H1 (cell line): ENCODE results near the gene TNRC6B. TPM values are rescaled to one million over a fixed set of nuclear protein-coding genes. Genes with fewer than 3 reads are reported as not detected.

Experiments
- CTCF ChIA-PET: fragments of 300-600 bp; sonication (Branson Sonifier 250); formaldehyde crosslinking; loops from one replicate; lab custom pipeline; 2021; ENCODE audit not compliant: partially characterized antibody; lab: Charles Lee
- POLR2A ChIA-PET: fragments of 300-600 bp; sonication (Branson Sonifier 250); formaldehyde crosslinking; loops from one replicate; lab custom pipeline; 2021; ENCODE audit warnings: inconsistent platforms; ENCODE audit not compliant: partially characterized antibody; lab: Charles Lee
- DNase-seq, 2 experiments: peaks; one replicate each; pipeline versions ENCODE4 v3.0.0 to v3.0.0-alpha.2; 2010 to 2022; ENCODE audit warnings: low spot score in 2 of 2, low read depth in 1 of 2, mixed read lengths in 1 of 2
- FAIRE-seq: peaks from 2 replicates; lab custom pipeline; 2011; peaks lifted over from hg19 to GRCh38; lab: Jason Lieb, UNC
- H2AFZ ChIP-seq: 2 replicates; pipeline ENCODE4 v1.8.1; 2012; ENCODE audit warnings: low read length, inconsistent platforms
- H2AK5ac ChIP-seq: 2 replicates; pipeline ENCODE4 v1.6.1; 2013; ENCODE audit warnings: low read depth, low read length
- H2BK120ac ChIP-seq: replicated peaks from 2 replicates; pipeline ENCODE3; 2013; ENCODE audit warnings: low read depth, low read length, inconsistent platforms
- H2BK12ac ChIP-seq: 2 replicates; pipeline ENCODE4 v1.6.1; 2013; ENCODE audit warnings: low read depth, low read length
- H2BK15ac ChIP-seq: 2 replicates; pipeline ENCODE4 v1.6.1; 2013; ENCODE audit warnings: low read length
- H2BK20ac ChIP-seq: 2 replicates; pipeline ENCODE4 v1.6.1; 2013; ENCODE audit warnings: low read length
- H2BK5ac ChIP-seq: 2 replicates; pipeline ENCODE4 v1.6.1; 2013; ENCODE audit warnings: low read depth, low read length
- H3K14ac ChIP-seq: 2 replicates; pipeline ENCODE4 v1.6.1; 2013; ENCODE audit warnings: inconsistent platforms; ENCODE audit not compliant: insufficient read length
- H3K18ac ChIP-seq: 2 replicates; pipeline ENCODE4 v1.6.1; 2013; ENCODE audit warnings: low read length; ENCODE audit errors: extremely low read depth
- H3K23ac ChIP-seq: 2 replicates; pipeline ENCODE4 v1.6.1; 2013; ENCODE audit warnings: inconsistent platforms; ENCODE audit not compliant: insufficient read length
- H3K23me2 ChIP-seq: 2 replicates; pipeline ENCODE4 v1.6.1; 2013; ENCODE audit warnings: low read depth, low read length
- H3K27ac ChIP-seq: 2 replicates; pipeline ENCODE4 v1.6.1; 2011; ENCODE audit warnings: low read depth, low read length, inconsistent platforms
- H3K27me3 ChIP-seq, 4 experiments: replicated peaks in 1 of 4; 1 replicate in 1 of 4; 2 replicates in 3 of 4; pipeline versions ENCODE4 v1.6.1 to v1.8.1; 2011 to 2013; ENCODE audit warnings: low read length in 3 of 4, mild to moderate bottlenecking in 3 of 4, inconsistent platforms in 2 of 4, mixed read lengths in 2 of 4, moderate library complexity in 1 of 4; ENCODE audit not compliant: control insufficient read depth in 3 of 4, insufficient read depth in 3 of 4; ENCODE audit errors: extremely low read depth in 1 of 4
- H3K36me3 ChIP-seq, 4 experiments: 2 replicates each; pipeline versions ENCODE4 v1.6.1 to v1.8.1; 2011 to 2013; ENCODE audit warnings: mild to moderate bottlenecking in 4 of 4, low read length in 3 of 4, moderate library complexity in 2 of 4, control low read depth in 1 of 4, inconsistent platforms in 1 of 4; ENCODE audit not compliant: insufficient read depth in 4 of 4, control insufficient read depth in 2 of 4
- H3K4ac ChIP-seq: replicated peaks from 2 replicates; pipeline ENCODE3; 2013; ENCODE audit warnings: low read length, low read depth, mixed read lengths, inconsistent platforms; ENCODE audit not compliant: insufficient read length
- H3K4me1 ChIP-seq, 4 experiments: replicated peaks in 1 of 4; 1 replicate in 1 of 4; 2 replicates in 3 of 4; pipeline versions ENCODE4 v1.6.1 to v1.8.1; 2011 to 2013; ENCODE audit warnings: low read length in 3 of 4, inconsistent platforms in 2 of 4, mixed read lengths in 1 of 4; ENCODE audit not compliant: insufficient read depth in 4 of 4, control insufficient read depth in 3 of 4
- H3K4me2 ChIP-seq, 2 experiments: 2 replicates each; pipeline versions ENCODE4 v1.6.1 to v1.8.1; 2011 to 2013; ENCODE audit warnings: low read depth in 2 of 2, low read length in 2 of 2, control low read depth in 1 of 2, inconsistent platforms in 1 of 2, mild to moderate bottlenecking in 1 of 2; ENCODE audit not compliant: insufficient read depth in 1 of 2
- H3K4me3 ChIP-seq, 4 experiments: fragments of 200-600, 300-600 bp in 1 of 4; sonication (generic), shearing (Covaris generic), sonication (Bioruptor Twin) in 1 of 4; 2 replicates each; pipeline versions ENCODE4 v1.5.1 to v1.8.1; 2011 to 2016; ENCODE audit warnings: low read length in 4 of 4, low read depth in 3 of 4, control low read depth in 2 of 4, inconsistent platforms in 2 of 4, mild to moderate bottlenecking in 2 of 4, mixed read lengths in 1 of 4, moderate library complexity in 1 of 4; ENCODE audit not compliant: insufficient read depth in 2 of 4; ENCODE audit errors: extremely low read depth in 1 of 4
- H3K56ac ChIP-seq: replicated peaks from 2 replicates; pipeline ENCODE3; 2013; ENCODE audit warnings: low read depth, mild to moderate bottlenecking, mixed read lengths, low read length, inconsistent platforms; ENCODE audit not compliant: insufficient read length
- H3K79me1 ChIP-seq: 2 replicates; pipeline ENCODE4 v1.6.1; 2013; ENCODE audit warnings: low read depth, low read length, control low read depth
- H3K79me2 ChIP-seq, 2 experiments: 2 replicates each; pipeline versions ENCODE4 v1.6.1 to v1.8.1; 2012 to 2013; ENCODE audit warnings: low read length in 2 of 2, mild to moderate bottlenecking in 2 of 2, inconsistent platforms in 1 of 2; ENCODE audit not compliant: insufficient read depth in 2 of 2, control insufficient read depth in 1 of 2
- H3K9ac ChIP-seq, 4 experiments: replicated peaks in 1 of 4; 1 replicate in 1 of 4; 2 replicates in 3 of 4; pipeline versions ENCODE4 v1.6.1 to v1.8.1; 2011 to 2013; ENCODE audit warnings: low read depth in 3 of 4, low read length in 3 of 4, control low read depth in 2 of 4, mild to moderate bottlenecking in 2 of 4, moderate library complexity in 2 of 4, inconsistent platforms in 1 of 4; ENCODE audit errors: extremely low read depth in 1 of 4
- H3K9me3 ChIP-seq, 2 experiments: 2 replicates each; pipeline versions ENCODE4 v1.6.1 to v1.8.1; 2012 to 2013; ENCODE audit warnings: mild to moderate bottlenecking in 2 of 2, moderate library complexity in 2 of 2, control low read depth in 1 of 2, inconsistent platforms in 1 of 2, low read depth in 1 of 2, low read length in 1 of 2, mixed read lengths in 1 of 2; ENCODE audit not compliant: insufficient read depth in 2 of 2
- H4K20me1 ChIP-seq, 2 experiments: replicated peaks in 1 of 2; 2 replicates each; pipeline versions ENCODE3 to v1.8.1; 2011 to 2013; ENCODE audit warnings: inconsistent platforms in 2 of 2, low read length in 2 of 2, mild to moderate bottlenecking in 1 of 2; ENCODE audit not compliant: insufficient read depth in 2 of 2, control insufficient read depth in 1 of 2
- H4K5ac ChIP-seq: 2 replicates; pipeline ENCODE4 v1.6.1; 2013; ENCODE audit warnings: low read length, low read depth, mixed read lengths, inconsistent platforms; ENCODE audit not compliant: insufficient read length
- H4K8ac ChIP-seq: 2 replicates; pipeline ENCODE4 v1.8.0; 2013; ENCODE audit warnings: mild to moderate bottlenecking, moderate library complexity, low read length, inconsistent platforms; ENCODE audit not compliant: insufficient read depth; ENCODE audit errors: extremely low read depth
- H4K91ac ChIP-seq: replicated peaks from 2 replicates; pipeline ENCODE3; 2013; ENCODE audit warnings: low read length, mixed read lengths, inconsistent platforms; ENCODE audit not compliant: insufficient read length
- CEBPB ChIP-seq: IDR thresholded peaks from 2 replicates; pipeline ENCODE4 v1.6.1; 2012; ENCODE audit warnings: low read depth, low read length
- EP300 ChIP-seq, 2 experiments: IDR thresholded peaks; 1 replicate in 1 of 2; 2 replicates in 1 of 2; pipeline ENCODE4 v1.6.1; 2011 to 2012; ENCODE audit warnings: low read depth in 2 of 2, low read length in 2 of 2, mild to moderate bottlenecking in 2 of 2, borderline replicate concordance in 1 of 2, inconsistent platforms in 1 of 2, moderate library complexity in 1 of 2
- KDM4A ChIP-seq: IDR thresholded peaks from one replicate; pipeline ENCODE4 v1.7.1; 2012; ENCODE audit warnings: low read depth, mild to moderate bottlenecking, moderate library complexity, low read length, inconsistent platforms; ENCODE audit not compliant: severe bottlenecking
- TAF1 ChIP-seq: IDR thresholded peaks from 2 replicates; pipeline ENCODE4 v1.6.1; 2011; ENCODE audit warnings: mild to moderate bottlenecking, low read depth, low read length
- WGBS, 2 experiments: shearing (Covaris generic) in 1 of 2; methylation state at CpG; one replicate each; pipeline versions ENCODE4 v1.1.6 to v1.1.7; 2013 to 2015; ENCODE audit warnings: low lambda C conversion rate in 2 of 2, mixed read lengths in 2 of 2, inconsistent platforms in 1 of 2, low coverage in 1 of 2, missing lambda C conversion rate in 1 of 2; ENCODE audit not compliant: insufficient replicate concordance in 2 of 2, insufficient coverage in 1 of 2, insufficient read length in 1 of 2; ENCODE audit errors: extremely low coverage in 1 of 2, missing lambda C conversion rate in 1 of 2; 5-methylcytosine and 5-hydroxymethylcytosine counted together
- polyA plus RNA-seq, 7 experiments: library from polyadenylated mRNA; depleted of rRNA in 3 of 7; stranded (reverse) in 5 of 7; unstranded in 2 of 7; fragments of >200 nt in 5 of 7; fragments of 200-250 nt in 2 of 7; gene quantifications; 1 replicate in 5 of 7; 2 replicates in 1 of 7; 4 replicates in 1 of 7; pipeline versions ENCODE4 v1.2.1 to v1.2.3, GENCODE V29; 2011 to 2013; ENCODE audit warnings: missing spikeins in 2 of 7, mixed read lengths in 2 of 7
- total RNA-seq: library from RNA; stranded (reverse); fragmentation: NEBNext Ultra II Directional; extraction: Animal tissue kit (Norgen Biotek cat#: 25700); gene quantifications from 2 replicates; pipeline ENCODE4 v1.2.1, GENCODE V29; 2021

TNRC6B gene
- total and polyA plus RNA-seq, 2 of the 8 experiments (the other 6 are each of a cell fraction or from before 2014, with no cell fraction given): 12.5 to 48.9 TPM

GRCh38 chr22:40270031-40270430 lies 92.3 kb downstream of the TNRC6B start:
- Histone ChIP-seq H3K23ac (no peak overlapping the region), H3K9me3 (no peaks in the 10 kb centered on the region), H4K20me1 (peaks cover 3 to 7% of the 10 kb centered on the region in 2 experiments), H3K27me3 (no peaks in the 10 kb centered on the region), H4K8ac (no peak overlapping the region), H2BK5ac (no peak overlapping the region), H3K4me3 (no peak overlapping the region), H2BK20ac (no peak overlapping the region), H2BK120ac (no peak overlapping the region), H3K4me1 (no peaks in the 10 kb centered on the region), H2BK15ac (no peak overlapping the region), H3K23me2 (no peaks in the 10 kb centered on the region), H3K56ac (no peak overlapping the region), H3K27ac (no peak overlapping the region), H3K9ac (no peak overlapping the region), H4K91ac (no peak overlapping the region), H3K79me2 (peaks cover 3 to 8% of the 10 kb centered on the region in 2 experiments; a peak in 2 of 4 replicates), H3K18ac (no peak overlapping the region), H3K14ac (no peak overlapping the region), H4K5ac (no peak overlapping the region), H3K4ac (no peak overlapping the region), H2BK12ac (no peak overlapping the region), H3K79me1 (peaks cover 2% of the 10 kb centered on the region; the same call in 1 of the 2 replicates), H3K36me3 (peaks cover 7 to 52% (median 22%) of the 10 kb centered on the region in 4 experiments; a peak in 7 of 8 replicates), H3K4me2 (no peak overlapping the region), H2AFZ (no peak overlapping the region), H2AK5ac (no peak overlapping the region)
- 97% methylated on average over 9 of the region's 9 CpGs; no CpG with 5 or more reads in 1 of the 2 experiments for WGBS, 2 experiments
- DNase-seq: no peak
- TF ChIP-seq KDM4A: no peak
- TF ChIP-seq EP300 (IDR thresholded peaks at IDR 0.05; ENCODE audit: borderline replicate concordance in 1 of 2, low read depth in 2 of 2, low read length in 2 of 2): no peak
- TF ChIP-seq TAF1: no peak
- no peak for TF ChIP-seq CEBPB
- no peak for FAIRE-seq
- ChIA-PET CTCF (no interaction called here), POLR2A (no interaction called here)
